GM23338 (cell line): ENCODE data around the gene NFATC1. TPM values are rescaled to one million over a fixed set of nuclear protein-coding genes. Genes with fewer than 3 reads are reported as not detected.

Experiments used
- ATAC-seq: fragments of 200-7000 bp; cut with Tn5 transposase; 3 replicates; pipeline ENCODE4 v1.9.1; 2020
- DNase-seq: peaks from one replicate; pipeline ENCODE4 v3.0.0-alpha.2; 2015; ENCODE audit warnings: low spot score
- H2AFZ ChIP-seq: fragments of 200-600 bp; sonication (generic); 2 replicates; pipeline ENCODE4 v1.8.0; 2016; ENCODE audit warnings: antibody characterized with exemption, mild to moderate bottlenecking, moderate library complexity
- H3F3A ChIP-seq: fragments of 200-600 bp; sonication (generic); replicated peaks from 2 replicates; pipeline ENCODE4 v1.8.0; 2017; ENCODE audit warnings: antibody characterized with exemption, mixed run types, low read depth
- H3K27ac ChIP-seq: fragments of 200-600 bp; sonication (generic); 2 replicates; pipeline ENCODE4 v1.6.1; 2016; ENCODE audit warnings: low read depth
- H3K27me3 ChIP-seq: fragments of 200-600 bp; sonication (generic); 2 replicates; pipeline ENCODE4 v1.8.0; 2016; ENCODE audit warnings: mild to moderate bottlenecking, mixed run types, moderate library complexity; ENCODE audit not compliant: insufficient read depth
- H3K36me3 ChIP-seq: fragments of 200-600 bp; sonication (generic); 2 replicates; pipeline ENCODE4 v1.8.0; 2016; ENCODE audit warnings: mild to moderate bottlenecking; ENCODE audit not compliant: insufficient read depth
- H3K4me1 ChIP-seq: fragments of 200-600 bp; sonication (generic); 2 replicates; pipeline ENCODE4 v1.8.0; 2016; ENCODE audit warnings: mild to moderate bottlenecking, moderate library complexity; ENCODE audit not compliant: insufficient read depth
- H3K4me2 ChIP-seq: fragments of 200-600 bp; sonication (generic); 2 replicates; pipeline ENCODE4 v1.7.1; 2017; ENCODE audit warnings: mixed run types
- H3K4me3 ChIP-seq: fragments of 200-600 bp; sonication (generic); 2 replicates; pipeline ENCODE4 v1.6.1; 2016; ENCODE audit warnings: mixed run types
- H3K79me2 ChIP-seq: fragments of 200-600 bp; sonication (generic); replicated peaks from 2 replicates; pipeline ENCODE4 v1.8.0; 2017; ENCODE audit warnings: mild to moderate bottlenecking; ENCODE audit not compliant: insufficient read depth
- H3K9me2 ChIP-seq: fragments of 200-600 bp; sonication (generic); 2 replicates; pipeline ENCODE4 v1.8.0; 2017; ENCODE audit not compliant: insufficient read depth
- H4K20me1 ChIP-seq: fragments of 200-600 bp; sonication (generic); replicated peaks from 2 replicates; pipeline ENCODE4 v1.8.0; 2017; ENCODE audit warnings: mild to moderate bottlenecking; ENCODE audit not compliant: insufficient read depth
- H3K27ac Mint-ChIP-seq: 2 replicates; pipeline ENCODE4 v1.8.0; 2020; ENCODE audit warnings: inconsistent platforms, mild to moderate bottlenecking, moderate library complexity, mixed read lengths
- H3K27me3 Mint-ChIP-seq: 3 replicates; pipeline ENCODE4 v1.8.0; 2022; ENCODE audit warnings: low read depth, mild to moderate bottlenecking, moderate library complexity, mixed read lengths, inconsistent platforms; ENCODE audit not compliant: insufficient read depth, poor library complexity
- H3K36me3 Mint-ChIP-seq: 3 replicates; pipeline ENCODE4 v1.8.0; 2021; ENCODE audit warnings: low read depth, mild to moderate bottlenecking, inconsistent platforms, moderate library complexity, mixed read lengths
- H3K4me1 Mint-ChIP-seq: 3 replicates; pipeline ENCODE4 v1.8.0; 2020; ENCODE audit warnings: mild to moderate bottlenecking, inconsistent platforms, mixed read lengths
- H3K4me3 Mint-ChIP-seq: 3 replicates; pipeline ENCODE4 v1.8.0; 2021; ENCODE audit warnings: moderate library complexity, mild to moderate bottlenecking, inconsistent platforms, mixed read lengths
- H3K9me3 Mint-ChIP-seq: 3 replicates; pipeline ENCODE4 v1.8.0; 2020; ENCODE audit warnings: moderate library complexity, mild to moderate bottlenecking, inconsistent platforms, mixed read lengths
- CREB1 ChIP-seq: fragments of 250-450 bp; sonication (Bioruptor Pico); IDR thresholded peaks from 2 replicates; pipeline ENCODE4 v1.5.0; 2020; ENCODE audit warnings: low read depth, mild to moderate bottlenecking, moderate library complexity
- CTCF ChIP-seq, 2 experiments: fragments of 200-600 bp in 1 of 2; sonication (generic) in 1 of 2; conservative IDR thresholded peaks; 2 replicates each; pipeline versions ENCODE4 v1.5.1 to v1.6.1; 2016 to 2017; ENCODE audit warnings: antibody characterized with exemption in 2 of 2, low read depth in 2 of 2, mild to moderate bottlenecking in 2 of 2, moderate library complexity in 1 of 2
- ETS1 ChIP-seq: IDR thresholded peaks from 2 replicates; pipeline ENCODE4 v1.6.1; 2016; ENCODE audit warnings: antibody characterized with exemption
- EZH2 ChIP-seq: fragments of 200-600 bp; sonication (generic); IDR thresholded peaks from one replicate; pipeline ENCODE4 v1.8.0; 2017; ENCODE audit warnings: antibody characterized with exemption, mild to moderate bottlenecking, low read depth; ENCODE audit not compliant: unreplicated experiment
- EZH2phosphoT487 ChIP-seq: fragments of 200-600 bp; sonication (generic); IDR thresholded peaks from one replicate; pipeline ENCODE4 v1.8.1; 2018; ENCODE audit warnings: antibody characterized with exemption; ENCODE audit not compliant: unreplicated experiment
- JUNB ChIP-seq: IDR thresholded peaks from one replicate; pipeline ENCODE4 v1.6.1; 2016; ENCODE audit warnings: antibody characterized with exemption; ENCODE audit not compliant: unreplicated experiment
- NANOG ChIP-seq: IDR thresholded peaks from 2 replicates; pipeline ENCODE4 v1.6.1; 2016; ENCODE audit warnings: antibody characterized with exemption, borderline replicate concordance
- POLR2AphosphoS5 ChIP-seq: IDR thresholded peaks from 2 replicates; pipeline ENCODE4 v1.6.1; 2016; ENCODE audit warnings: antibody characterized with exemption, low read depth
- REST ChIP-seq: IDR thresholded peaks from one replicate; pipeline ENCODE4 v1.6.1; 2018; ENCODE audit warnings: antibody characterized with exemption; ENCODE audit not compliant: unreplicated experiment
- STAT1 ChIP-seq: IDR thresholded peaks from one replicate; pipeline ENCODE4 v1.6.1; 2016; ENCODE audit warnings: antibody characterized with exemption; ENCODE audit not compliant: unreplicated experiment
- ZNF114 ChIP-seq: fragments of 250-450 bp; sonication (Bioruptor Pico); IDR thresholded peaks from 2 replicates; pipeline ENCODE4 v1.5.0; 2020; ENCODE audit warnings: mild to moderate bottlenecking, moderate library complexity
- ZNF331 ChIP-seq: fragments of 250-450 bp; sonication (Bioruptor Pico); IDR thresholded peaks from 2 replicates; pipeline ENCODE4 v1.5.0; 2020; ENCODE audit warnings: low read depth, mild to moderate bottlenecking, moderate library complexity
- ZNF462 ChIP-seq: fragments of 250-450 bp; sonication (Bioruptor Pico); IDR thresholded peaks from 2 replicates; pipeline ENCODE4 v1.5.0; 2020; ENCODE audit warnings: mild to moderate bottlenecking, moderate library complexity
- polyA plus RNA-seq: library from polyadenylated mRNA; unstranded; fragments of >200 nt; fragmentation: Nextera tagmentation; extraction: Ambion mirVana; gene quantifications from 2 replicates; pipeline ENCODE4 v1.2.1, GENCODE V29; 2016
- total RNA-seq: library from RNA; depleted of rRNA; stranded (reverse); fragments of >200 nt; shearing (Covaris generic); gene quantifications from 2 replicates; pipeline ENCODE4 v1.2.3, GENCODE V29; 2014

Gene NFATC1
- total and polyA plus RNA-seq, 2 experiments from 2014 or later: 3.9 to 6.4 TPM

GRCh38 chr18:79367989-79368388 is 27.7 kb upstream of the NFATC1 start:
- H3K4me3 Mint-ChIP-seq: no peak overlapping the region
- no peak overlapping the region for H2AFZ ChIP-seq
- H3K27me3 Mint-ChIP-seq: peaks cover 7% of the 10 kb centered on the region
- H3K4me1 ChIP-seq: no peaks in the 10 kb centered on the region
- ATAC-seq (no peak), DNase-seq (no peak)
- H3K27ac ChIP-seq: no peak overlapping the region
- H3K79me2 ChIP-seq: no peaks in the 10 kb centered on the region
- no peaks in the 10 kb centered on the region for H3K9me3 Mint-ChIP-seq
- H3K27me3 ChIP-seq: no peaks in the 10 kb centered on the region
- no peak overlapping the region for H3K27ac Mint-ChIP-seq
- no peaks in the 10 kb centered on the region for H3K4me1 Mint-ChIP-seq
- no peaks in the 10 kb centered on the region for H3K9me2 ChIP-seq
- no peaks in the 10 kb centered on the region for H3F3A ChIP-seq
- no peak for TF ChIP-seq NANOG
- no peak for TF ChIP-seq REST
- no peak for TF ChIP-seq JUNB
- no peak for TF ChIP-seq ETS1
- TF ChIP-seq CTCF (conservative IDR thresholded peaks at IDR 0.05; ENCODE audit: low read depth in 2 of 2): no peak
- no peak for TF ChIP-seq POLR2AphosphoS5
- TF ChIP-seq EZH2: no peak
- TF ChIP-seq STAT1: no peak
- no peak for TF ChIP-seq ZNF462
- no peak for TF ChIP-seq ZNF331
- no peak for TF ChIP-seq EZH2phosphoT487
- TF ChIP-seq CREB1 (CRISPR knock-in tag): no peak
- TF ChIP-seq ZNF114 (CRISPR knock-in tag): no peak
- no peak overlapping the region for H3K4me2 ChIP-seq
- H3K36me3 ChIP-seq: no peaks in the 10 kb centered on the region
- H4K20me1 ChIP-seq: no peaks in the 10 kb centered on the region
- H3K4me3 ChIP-seq: no peak overlapping the region
- H3K36me3 Mint-ChIP-seq: peaks cover 13% of the 10 kb centered on the region
